ENCODE data around the gene SDR42E1. TPM values are rescaled to one million over a fixed set of nuclear protein-coding genes. Genes with fewer than 3 reads are reported as not detected.

The SDR42E1 gene
- total and polyA plus RNA-seq, 2 of the 13 experiments (the other 11 are each of a cell fraction or from before 2014, with no cell fraction given): 0.01 to 0.13 TPM

DNA sequence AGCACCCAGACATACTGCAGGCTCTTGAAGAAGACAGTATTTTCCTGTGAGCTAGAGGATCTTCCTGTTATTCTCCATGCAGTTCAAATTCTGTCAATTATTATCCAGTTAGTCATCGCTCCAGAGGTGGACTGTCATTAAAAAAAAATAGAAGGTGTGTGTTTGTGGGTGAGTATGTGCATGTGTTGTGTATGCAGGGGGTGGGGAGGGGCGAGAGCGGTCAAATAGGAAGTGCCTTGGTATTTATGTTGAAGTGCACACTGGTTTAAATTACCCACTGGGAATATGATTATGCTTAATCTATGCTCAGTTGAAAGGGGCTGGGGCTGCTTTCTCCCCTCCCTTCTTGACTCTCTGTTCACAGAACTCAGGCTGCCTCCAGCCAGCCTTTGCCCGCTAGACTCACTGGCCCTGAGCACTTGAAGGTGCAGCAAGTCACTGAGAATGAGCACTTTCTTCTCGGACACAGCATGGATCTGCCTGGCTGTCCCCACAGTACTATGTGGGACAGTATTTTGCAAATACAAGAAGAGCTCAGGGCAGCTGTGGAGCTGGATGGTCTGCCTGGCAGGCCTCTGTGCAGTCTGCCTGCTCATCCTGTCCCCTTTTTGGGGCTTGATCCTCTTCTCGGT lies 23.8 kb upstream of the SDR42E1 start, which contains the start of gene HSD17B2 (continued):
- TF ChIP-seq, protein P1, sequence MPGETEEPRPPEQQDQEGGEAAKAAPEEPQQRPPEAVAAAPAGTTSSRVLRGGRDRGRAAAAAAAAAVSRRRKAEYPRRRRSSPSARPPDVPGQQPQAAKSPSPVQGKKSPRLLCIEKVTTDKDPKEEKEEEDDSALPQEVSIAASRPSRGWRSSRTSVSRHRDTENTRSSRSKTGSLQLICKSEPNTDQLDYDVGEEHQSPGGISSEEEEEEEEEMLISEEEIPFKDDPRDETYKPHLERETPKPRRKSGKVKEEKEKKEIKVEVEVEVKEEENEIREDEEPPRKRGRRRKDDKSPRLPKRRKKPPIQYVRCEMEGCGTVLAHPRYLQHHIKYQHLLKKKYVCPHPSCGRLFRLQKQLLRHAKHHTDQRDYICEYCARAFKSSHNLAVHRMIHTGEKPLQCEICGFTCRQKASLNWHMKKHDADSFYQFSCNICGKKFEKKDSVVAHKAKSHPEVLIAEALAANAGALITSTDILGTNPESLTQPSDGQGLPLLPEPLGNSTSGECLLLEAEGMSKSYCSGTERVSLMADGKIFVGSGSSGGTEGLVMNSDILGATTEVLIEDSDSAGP (CRISPR knock-in tag; IDR thresholded peaks at IDR 0.05; ENCODE audit: borderline replicate concordance): 0 out of 2 replicates have a peak, but pooled peaks have one; percentile 15
- TF ChIP-seq, protein P2, sequence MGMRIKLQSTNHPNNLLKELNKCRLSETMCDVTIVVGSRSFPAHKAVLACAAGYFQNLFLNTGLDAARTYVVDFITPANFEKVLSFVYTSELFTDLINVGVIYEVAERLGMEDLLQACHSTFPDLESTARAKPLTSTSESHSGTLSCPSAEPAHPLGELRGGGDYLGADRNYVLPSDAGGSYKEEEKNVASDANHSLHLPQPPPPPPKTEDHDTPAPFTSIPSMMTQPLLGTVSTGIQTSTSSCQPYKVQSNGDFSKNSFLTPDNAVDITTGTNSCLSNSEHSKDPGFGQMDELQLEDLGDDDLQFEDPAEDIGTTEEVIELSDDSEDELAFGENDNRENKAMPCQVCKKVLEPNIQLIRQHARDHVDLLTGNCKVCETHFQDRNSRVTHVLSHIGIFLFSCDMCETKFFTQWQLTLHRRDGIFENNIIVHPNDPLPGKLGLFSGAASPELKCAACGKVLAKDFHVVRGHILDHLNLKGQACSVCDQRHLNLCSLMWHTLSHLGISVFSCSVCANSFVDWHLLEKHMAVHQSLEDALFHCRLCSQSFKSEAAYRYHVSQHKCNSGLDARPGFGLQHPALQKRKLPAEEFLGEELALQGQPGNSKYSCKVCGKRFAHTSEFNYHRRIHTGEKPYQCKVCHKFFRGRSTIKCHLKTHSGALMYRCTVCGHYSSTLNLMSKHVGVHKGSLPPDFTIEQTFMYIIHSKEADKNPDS (CRISPR knock-in tag; IDR thresholded peaks at IDR 0.05): no peak; the same call in none of the 2 replicates
- TF ChIP-seq, protein P3, sequence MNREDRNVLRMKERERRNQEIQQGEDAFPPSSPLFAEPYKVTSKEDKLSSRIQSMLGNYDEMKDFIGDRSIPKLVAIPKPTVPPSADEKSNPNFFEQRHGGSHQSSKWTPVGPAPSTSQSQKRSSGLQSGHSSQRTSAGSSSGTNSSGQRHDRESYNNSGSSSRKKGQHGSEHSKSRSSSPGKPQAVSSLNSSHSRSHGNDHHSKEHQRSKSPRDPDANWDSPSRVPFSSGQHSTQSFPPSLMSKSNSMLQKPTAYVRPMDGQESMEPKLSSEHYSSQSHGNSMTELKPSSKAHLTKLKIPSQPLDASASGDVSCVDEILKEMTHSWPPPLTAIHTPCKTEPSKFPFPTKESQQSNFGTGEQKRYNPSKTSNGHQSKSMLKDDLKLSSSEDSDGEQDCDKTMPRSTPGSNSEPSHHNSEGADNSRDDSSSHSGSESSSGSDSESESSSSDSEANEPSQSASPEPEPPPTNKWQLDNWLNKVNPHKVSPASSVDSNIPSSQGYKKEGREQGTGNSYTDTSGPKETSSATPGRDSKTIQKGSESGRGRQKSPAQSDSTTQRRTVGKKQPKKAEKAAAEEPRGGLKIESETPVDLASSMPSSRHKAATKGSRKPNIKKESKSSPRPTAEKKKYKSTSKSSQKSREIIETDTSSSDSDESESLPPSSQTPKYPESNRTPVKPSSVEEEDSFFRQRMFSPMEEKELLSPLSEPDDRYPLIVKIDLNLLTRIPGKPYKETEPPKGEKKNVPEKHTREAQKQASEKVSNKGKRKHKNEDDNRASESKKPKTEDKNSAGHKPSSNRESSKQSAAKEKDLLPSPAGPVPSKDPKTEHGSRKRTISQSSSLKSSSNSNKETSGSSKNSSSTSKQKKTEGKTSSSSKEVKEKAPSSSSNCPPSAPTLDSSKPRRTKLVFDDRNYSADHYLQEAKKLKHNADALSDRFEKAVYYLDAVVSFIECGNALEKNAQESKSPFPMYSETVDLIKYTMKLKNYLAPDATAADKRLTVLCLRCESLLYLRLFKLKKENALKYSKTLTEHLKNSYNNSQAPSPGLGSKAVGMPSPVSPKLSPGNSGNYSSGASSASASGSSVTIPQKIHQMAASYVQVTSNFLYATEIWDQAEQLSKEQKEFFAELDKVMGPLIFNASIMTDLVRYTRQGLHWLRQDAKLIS (CRISPR knock-in tag; IDR thresholded peaks at IDR 0.05): no peak
- no peak for TF ChIP-seq SOX13 (IDR thresholded peaks at IDR 0.05)
- TF ChIP-seq SOX13 (CRISPR knock-in tag; conservative IDR thresholded peaks at IDR 0.05 in 1 of 2, IDR thresholded peaks at IDR 0.05 in 1 of 2): peak in 1 of 2 experiments; percentile 71; a peak in 3 of 4 replicates
- 0 out of 2 replicates have a peak, but pooled peaks have one; percentile 37 for TF ChIP-seq ZNF674 (CRISPR knock-in tag; IDR thresholded peaks at IDR 0.05; ENCODE audit: low read depth)
- no peak for TF ChIP-seq KLF15 (CRISPR knock-in tag; IDR thresholded peaks at IDR 0.05; ENCODE audit: borderline replicate concordance)
- no peak for TF ChIP-seq ZBTB1 (CRISPR knock-in tag; IDR thresholded peaks at IDR 0.05; ENCODE audit: borderline replicate concordance)
- no peak for TF ChIP-seq PCBP2 (optimal IDR thresholded peaks at IDR 0.05; ENCODE audit: low read depth, low read length, poor library complexity, severe bottlenecking)
- TF ChIP-seq, protein P4, sequence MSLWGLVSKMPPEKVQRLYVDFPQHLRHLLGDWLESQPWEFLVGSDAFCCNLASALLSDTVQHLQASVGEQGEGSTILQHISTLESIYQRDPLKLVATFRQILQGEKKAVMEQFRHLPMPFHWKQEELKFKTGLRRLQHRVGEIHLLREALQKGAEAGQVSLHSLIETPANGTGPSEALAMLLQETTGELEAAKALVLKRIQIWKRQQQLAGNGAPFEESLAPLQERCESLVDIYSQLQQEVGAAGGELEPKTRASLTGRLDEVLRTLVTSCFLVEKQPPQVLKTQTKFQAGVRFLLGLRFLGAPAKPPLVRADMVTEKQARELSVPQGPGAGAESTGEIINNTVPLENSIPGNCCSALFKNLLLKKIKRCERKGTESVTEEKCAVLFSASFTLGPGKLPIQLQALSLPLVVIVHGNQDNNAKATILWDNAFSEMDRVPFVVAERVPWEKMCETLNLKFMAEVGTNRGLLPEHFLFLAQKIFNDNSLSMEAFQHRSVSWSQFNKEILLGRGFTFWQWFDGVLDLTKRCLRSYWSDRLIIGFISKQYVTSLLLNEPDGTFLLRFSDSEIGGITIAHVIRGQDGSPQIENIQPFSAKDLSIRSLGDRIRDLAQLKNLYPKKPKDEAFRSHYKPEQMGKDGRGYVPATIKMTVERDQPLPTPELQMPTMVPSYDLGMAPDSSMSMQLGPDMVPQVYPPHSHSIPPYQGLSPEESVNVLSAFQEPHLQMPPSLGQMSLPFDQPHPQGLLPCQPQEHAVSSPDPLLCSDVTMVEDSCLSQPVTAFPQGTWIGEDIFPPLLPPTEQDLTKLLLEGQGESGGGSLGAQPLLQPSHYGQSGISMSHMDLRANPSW (CRISPR knock-in tag; IDR thresholded peaks at IDR 0.05; ENCODE audit: borderline replicate concordance): no peak
- TF ChIP-seq KLF6 (CRISPR knock-in tag; IDR thresholded peaks at IDR 0.05): no peak
- no peak for TF ChIP-seq ZNF143 (CRISPR knock-in tag; IDR thresholded peaks at IDR 0.05)
- no peak for TF ChIP-seq SMARCE1 (IDR thresholded peaks at IDR 0.05; ENCODE audit: borderline replicate concordance)
- peak; percentile 23; the same call in 1 of the 2 replicates for TF ChIP-seq ZNF12 (CRISPR knock-in tag; IDR thresholded peaks at IDR 0.05)
- TF ChIP-seq, protein P5, sequence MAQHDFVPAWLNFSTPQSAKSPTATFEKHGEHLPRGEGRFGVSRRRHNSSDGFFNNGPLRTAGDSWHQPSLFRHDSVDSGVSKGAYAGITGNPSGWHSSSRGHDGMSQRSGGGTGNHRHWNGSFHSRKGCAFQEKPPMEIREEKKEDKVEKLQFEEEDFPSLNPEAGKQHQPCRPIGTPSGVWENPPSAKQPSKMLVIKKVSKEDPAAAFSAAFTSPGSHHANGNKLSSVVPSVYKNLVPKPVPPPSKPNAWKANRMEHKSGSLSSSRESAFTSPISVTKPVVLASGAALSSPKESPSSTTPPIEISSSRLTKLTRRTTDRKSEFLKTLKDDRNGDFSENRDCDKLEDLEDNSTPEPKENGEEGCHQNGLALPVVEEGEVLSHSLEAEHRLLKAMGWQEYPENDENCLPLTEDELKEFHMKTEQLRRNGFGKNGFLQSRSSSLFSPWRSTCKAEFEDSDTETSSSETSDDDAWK (CRISPR knock-in tag; IDR thresholded peaks at IDR 0.05): no peak
- TF ChIP-seq ZSCAN30 (CRISPR knock-in tag; IDR thresholded peaks at IDR 0.05): no peak
- TF ChIP-seq SMAD9 (CRISPR knock-in tag; IDR thresholded peaks at IDR 0.05): no peak
